GM18499 (cell line): ENCODE results near the gene FAM168A.

Source experiments
- ATAC-seq: cut with Tn5 transposase; IDR thresholded peaks from one replicate; pipeline ENCODE4 v1.9.1; 2021; ENCODE audit warnings: moderate number of reproducible peaks; ENCODE audit not compliant: insufficient read depth, unreplicated experiment

The FAM168A gene

GRCh38 chr11:73597956-73598718 is at the start of gene FAM168A:
TSS of gene FAM168A (minus strand) at chr11:73598112. CDS start at chr11:73468474, 129,638 bp downstream.
- peak; percentile 46 for ATAC-seq

- ATAC-seq: no peak
Observed at GRCh38 chr11:73647459-73648100, 49.7 kb upstream of the FAM168A start.

GRCh38 chr11:73645972-73646631 is 48.2 kb upstream of the FAM168A start, which contains the start of gene PLEKHB1:
TSS of gene PLEKHB1 (plus strand) at chr11:73646581. CDS start at chr11:73646609, 28 bp downstream.
- no peak for ATAC-seq

GRCh38 chr11:73645121-73645969 is 47.4 kb upstream of the FAM168A start:
- ATAC-seq: no peak

- ATAC-seq: no peak
Observed at GRCh38 chr11:73641668-73642067, 43.8 kb upstream of the FAM168A start.

- no peak for ATAC-seq
Observed at GRCh38 chr11:73640592-73640991, 42.7 kb upstream of the FAM168A start.

- ATAC-seq: no peak
Observed at GRCh38 chr11:73637012-73637411, 39.1 kb upstream of the FAM168A start.

GRCh38 chr11:73636249-73636648 is 38.3 kb upstream of the FAM168A start:
- ATAC-seq: no peak

- no peak for ATAC-seq
Observed at GRCh38 chr11:73635721-73636120, 37.8 kb upstream of the FAM168A start.

GRCh38 chr11:73633999-73634398 is 36.1 kb upstream of the FAM168A start:
- ATAC-seq: no peak

- ATAC-seq: no peak
Observed at GRCh38 chr11:73632996-73633395, 35.1 kb upstream of the FAM168A start.

GRCh38 chr11:73629907-73630306 is 32.0 kb upstream of the FAM168A start:
- no peak for ATAC-seq

- no peak for ATAC-seq
Observed at GRCh38 chr11:73625696-73626318, 27.9 kb upstream of the FAM168A start.

GRCh38 chr11:73623686-73624085 is 25.8 kb upstream of the FAM168A start:
- ATAC-seq: no peak

GRCh38 chr11:73622926-73623593 is 25.1 kb upstream of the FAM168A start:
- no peak for ATAC-seq

GRCh38 chr11:73614591-73614990 is 16.7 kb upstream of the FAM168A start:
- no peak for ATAC-seq

GRCh38 chr11:73612601-73613140 is 14.8 kb upstream of the FAM168A start:
- no peak for ATAC-seq

- peak; percentile 20 for ATAC-seq
Observed at GRCh38 chr11:73598719-73599379, 937 bp upstream of the FAM168A start.
